Measurements from ENCODE around the gene P2RY11. TPM values are rescaled to one million over a fixed set of nuclear protein-coding genes. Genes with fewer than 3 reads are reported as not detected.

The P2RY11 gene, protein sequence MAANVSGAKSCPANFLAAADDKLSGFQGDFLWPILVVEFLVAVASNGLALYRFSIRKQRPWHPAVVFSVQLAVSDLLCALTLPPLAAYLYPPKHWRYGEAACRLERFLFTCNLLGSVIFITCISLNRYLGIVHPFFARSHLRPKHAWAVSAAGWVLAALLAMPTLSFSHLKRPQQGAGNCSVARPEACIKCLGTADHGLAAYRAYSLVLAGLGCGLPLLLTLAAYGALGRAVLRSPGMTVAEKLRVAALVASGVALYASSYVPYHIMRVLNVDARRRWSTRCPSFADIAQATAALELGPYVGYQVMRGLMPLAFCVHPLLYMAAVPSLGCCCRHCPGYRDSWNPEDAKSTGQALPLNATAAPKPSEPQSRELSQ
- total RNA-seq (2014; rRNA removed; shearing (Covaris generic)), result 1.1 and 1.2 TPM in 2 replicates

GRCh38 chr19:10111405-10111811, at the start of gene P2RY11:
Gene P2RY11 (plus strand): TSS chr19:10111693. CDS start chr19:10111722, 29 bp downstream.
- DNase-seq (ENCODE audit: low read depth), result no peak

- DNase-seq (ENCODE audit: low read depth), result no peak
Observed at GRCh38 chr19:10061717-10062310, 49.7 kb upstream of the P2RY11 start.

GRCh38 chr19:10068205-10068604, 43.3 kb upstream of the P2RY11 start:
- peak; percentile 43 for DNase-seq (ENCODE audit: low read depth)

- DNase-seq (ENCODE audit: low read depth), result peak; percentile 25
Observed at GRCh38 chr19:10069046-10069445, 42.4 kb upstream of the P2RY11 start.

DNA sequence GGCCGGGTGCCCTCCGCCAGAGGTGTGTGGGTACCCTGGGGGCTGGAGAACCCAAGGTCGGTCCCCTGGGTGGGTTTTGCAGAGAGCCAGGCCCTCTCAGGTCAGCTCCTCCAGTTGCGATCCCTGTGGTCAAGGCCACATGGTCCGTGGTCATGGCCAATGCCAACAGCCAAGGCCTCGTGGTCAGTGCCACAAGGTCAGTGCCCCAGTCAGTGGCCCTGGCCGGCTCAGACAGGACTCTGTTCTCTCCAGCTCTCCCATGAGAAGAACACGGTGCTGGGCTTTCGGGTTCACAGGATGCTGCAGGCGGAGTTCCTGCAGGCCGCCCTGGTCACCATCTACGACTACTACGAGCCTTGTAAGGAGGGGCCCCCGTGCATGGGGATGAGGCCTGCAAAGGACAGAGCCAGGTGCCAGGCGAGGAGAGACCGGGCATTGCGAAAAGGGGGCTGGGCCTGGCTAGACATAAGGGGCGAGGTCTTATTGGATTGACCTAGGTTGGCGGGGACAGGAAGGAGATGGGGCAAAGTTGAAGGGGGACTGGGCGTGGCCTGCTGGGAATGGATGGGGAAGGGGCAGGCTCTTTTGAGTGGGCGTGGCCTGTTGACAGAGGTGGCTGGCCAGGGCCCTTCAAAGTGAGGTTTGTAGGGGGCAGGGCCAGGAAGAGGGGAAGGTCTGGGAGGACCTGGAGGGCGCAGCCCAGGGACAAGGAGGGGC, 40.6 kb upstream of the P2RY11 start:
- DNase-seq (ENCODE audit: low read depth), result no peak

GRCh38 chr19:10074153-10074552, 37.3 kb upstream of the P2RY11 start:
- peak; percentile 48 for DNase-seq (ENCODE audit: low read depth)

DNA sequence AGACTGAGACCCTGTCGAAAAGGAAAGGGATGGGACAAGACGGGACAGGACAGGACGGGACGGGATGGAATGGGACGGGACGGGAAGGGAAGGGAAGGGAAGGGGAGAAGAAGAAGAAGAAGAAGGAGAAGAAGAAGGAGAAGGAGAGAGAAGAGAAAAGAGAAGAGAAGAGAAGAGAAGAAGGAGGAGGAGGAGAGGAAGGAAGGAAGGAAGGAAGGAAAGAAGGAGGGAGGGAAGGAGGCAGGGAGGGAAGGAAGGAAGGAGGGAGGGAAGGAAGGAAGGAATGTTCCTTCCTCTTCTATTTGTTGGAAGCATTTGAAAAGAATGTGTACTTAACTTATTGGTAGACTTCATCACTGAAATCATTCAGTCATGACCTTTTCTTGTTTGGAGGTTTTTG, 35.0 kb upstream of the P2RY11 start:
- DNase-seq (ENCODE audit: low read depth), result no peak

- DNase-seq (ENCODE audit: low read depth), result no peak
Observed at GRCh38 chr19:10078329-10078728, 33.2 kb upstream of the P2RY11 start.

GRCh38 chr19:10079031-10079453, 32.5 kb upstream of the P2RY11 start:
- no peak for DNase-seq (ENCODE audit: low read depth)

DNA sequence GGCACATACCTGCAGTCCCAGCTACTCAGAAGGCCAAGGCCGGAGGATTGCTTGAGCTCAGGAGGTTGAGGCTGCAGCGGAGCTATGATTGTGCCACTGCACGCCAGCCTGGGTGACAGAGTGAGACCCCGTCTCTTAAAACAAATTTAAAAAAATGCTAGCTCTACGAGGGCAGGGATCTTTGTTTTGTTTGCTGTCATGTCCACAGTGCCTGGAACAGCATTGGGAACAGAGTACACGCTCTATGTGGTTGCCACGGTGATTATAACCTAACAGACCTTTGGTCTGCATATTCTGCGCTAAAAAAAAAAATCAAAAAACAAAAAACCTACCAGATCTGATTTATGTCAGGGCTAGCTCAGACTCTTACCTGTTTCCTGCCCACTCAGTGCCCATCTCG, 27.6 kb upstream of the P2RY11 start:
- DNase-seq (ENCODE audit: low read depth), result no peak

GRCh38 chr19:10084803-10085202, 26.7 kb upstream of the P2RY11 start:
- DNase-seq (ENCODE audit: low read depth), result no peak

- DNase-seq (ENCODE audit: low read depth), result peak; percentile 69
Observed at GRCh38 chr19:10085641-10086590, 25.6 kb upstream of the P2RY11 start, which contains the start of gene SHFL. Gene SHFL (plus strand): TSS chr19:10086317. CDS start chr19:10086428, 111 bp downstream.

DNA sequence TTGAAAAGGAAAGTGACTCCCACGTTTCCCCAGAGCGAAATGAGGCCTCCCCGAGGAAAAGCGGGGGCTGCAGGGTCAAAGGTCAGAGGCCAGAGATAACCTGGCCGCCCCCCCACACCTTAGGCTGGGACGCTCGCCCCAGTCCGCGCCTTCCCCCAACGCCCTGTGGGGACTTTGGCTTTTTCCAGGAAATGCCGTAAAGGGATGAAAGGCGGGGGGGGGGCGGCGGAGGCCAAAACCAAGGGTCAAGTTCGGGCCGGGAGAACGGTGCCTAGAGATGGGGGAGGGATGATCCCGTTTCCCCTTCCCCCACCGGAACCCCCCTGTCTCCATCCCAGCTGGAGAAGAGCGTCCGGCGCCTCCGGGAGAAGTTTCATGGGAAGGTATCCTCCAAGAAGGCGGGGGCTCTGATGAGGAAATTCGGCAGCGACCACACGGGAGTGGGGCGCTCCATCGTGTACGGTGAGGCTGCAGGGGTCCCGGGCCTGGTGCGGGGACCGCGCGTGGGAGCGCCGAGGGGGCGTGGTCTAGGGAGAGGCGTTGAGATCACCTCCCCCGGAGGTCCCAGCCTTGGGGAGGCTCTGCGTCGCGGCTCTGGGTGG, 24.8 kb upstream of the P2RY11 start:
- DNase-seq (ENCODE audit: low read depth), result no peak

GRCh38 chr19:10087296-10088061, 24.0 kb upstream of the P2RY11 start:
- DNase-seq (ENCODE audit: low read depth), result no peak

GRCh38 chr19:10088949-10089554, 22.4 kb upstream of the P2RY11 start:
- DNase-seq (ENCODE audit: low read depth), result no peak

- no peak for DNase-seq (ENCODE audit: low read depth)
Observed at GRCh38 chr19:10089801-10090375, 21.6 kb upstream of the P2RY11 start.

GRCh38 chr19:10091370-10091687, 20.2 kb upstream of the P2RY11 start:
- DNase-seq (ENCODE audit: low read depth), result no peak

GRCh38 chr19:10091895-10092641, 19.4 kb upstream of the P2RY11 start:
- DNase-seq (ENCODE audit: low read depth), result no peak
